K562 (cell line): ENCODE data around the gene HLF. TPM values are rescaled to one million over a fixed set of nuclear protein-coding genes. Genes with fewer than 3 reads are reported as not detected.

Source experiments
- ARHGAP35 ChIP-seq: fragments of 450-650 bp; IDR thresholded peaks from 2 replicates; pipeline ENCODE4 v1.6.1; 2018; ENCODE audit not compliant: partially characterized antibody
- CLOCK ChIP-seq: fragments of 250-450 bp; sonication (Bioruptor Pico); IDR thresholded peaks from 2 replicates; pipeline ENCODE4 v1.4.0; 2020; ENCODE audit warnings: mild to moderate bottlenecking, moderate library complexity, borderline replicate concordance
- DDX20 ChIP-seq: fragments of 450-650 bp; IDR thresholded peaks from 2 replicates; pipeline ENCODE4 v1.6.1; 2016; ENCODE audit warnings: missing genetic modification characterization, low read depth, mild to moderate bottlenecking, missing compliant biosample characterization, moderate library complexity
- MCM5 ChIP-seq: fragments of 450-650 bp; IDR thresholded peaks from 2 replicates; pipeline ENCODE4 v1.6.1; 2016; ENCODE audit warnings: low read depth
- MEF2D ChIP-seq: conservative IDR thresholded peaks from 2 replicates; pipeline ENCODE4 v1.6.1; 2016; ENCODE audit warnings: low read depth, missing genetic modification characterization, missing compliant biosample characterization
- SMARCA5 ChIP-seq: fragments of 450-650 bp; IDR thresholded peaks from 2 replicates; pipeline ENCODE4 v1.6.1; 2016
- ZBTB7A ChIP-seq: IDR thresholded peaks from 2 replicates; pipeline ENCODE4 v1.6.1; 2011; ENCODE audit warnings: low read depth, mild to moderate bottlenecking, low read length, moderate library complexity, borderline replicate concordance; ENCODE audit not compliant: control insufficient read depth
- ZNF707 ChIP-seq: fragments of 250-450 bp; sonication (Bioruptor Pico); conservative IDR thresholded peaks from 2 replicates; pipeline ENCODE4 v1.8.0; 2022; ENCODE audit warnings: inconsistent platforms, mild to moderate bottlenecking, moderate library complexity
- ZNF780A ChIP-seq: fragments of 250-450 bp; sonication (Bioruptor Pico); IDR thresholded peaks from 2 replicates; pipeline ENCODE4 v1.5.0; 2021; ENCODE audit warnings: mild to moderate bottlenecking
- polyA plus RNA-seq, 8 experiments: library from polyadenylated mRNA; depleted of rRNA in 4 of 8; stranded (reverse) in 5 of 8; unstranded in 3 of 8; fragments of >200 nt; fragmentation: Nextera tagmentation in 2 of 8; fragmentation: Illumina TruSeq in 1 of 8; extraction: Ambion mirVana in 2 of 8; extraction: Trizol in 1 of 8; gene quantifications; 2 replicates each; pipeline versions ENCODE4 v1.2.1 to v1.2.3, GENCODE V29; 2011 to 2014; ENCODE audit warnings: inconsistent platforms in 1 of 8, missing spikeins in 1 of 8
- total RNA-seq, 7 experiments: library from RNA; depleted of rRNA in 6 of 7; stranded (reverse); fragments of >200 nt in 6 of 7; fragmentation: Illumina TruSeq in 2 of 7; extraction: Trizol in 2 of 7; gene quantifications; 2 replicates each; pipeline versions ENCODE4 v1.2.1 to v1.2.3, GENCODE V29; 2011 to 2021; ENCODE audit warnings: low replicate concordance in 1 of 7

The HLF gene
- total and polyA plus RNA-seq, 9 of the 15 experiments (the other 6 are each of a cell fraction or from before 2014, with no cell fraction given): 0.03 to 0.24 (median 0.09) TPM

DNA sequence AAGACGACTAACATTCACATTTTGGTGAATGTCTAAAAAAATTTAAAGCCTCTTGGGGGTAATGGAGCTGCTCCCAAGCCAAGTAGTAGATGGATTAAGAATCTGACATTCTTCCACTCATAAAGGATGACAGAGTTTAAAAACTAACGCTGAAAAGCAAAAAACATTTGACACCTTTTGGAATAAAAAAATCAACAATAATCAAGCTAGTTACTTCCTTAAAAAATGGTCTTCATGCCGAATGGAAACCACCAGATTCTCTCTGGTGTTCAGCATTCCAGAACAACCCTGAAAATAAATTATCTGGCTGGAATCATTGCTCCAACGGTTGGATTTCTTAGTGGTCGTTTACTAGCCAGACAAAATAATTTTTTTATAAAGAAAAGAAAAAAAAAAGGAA is 18.0 kb downstream of the HLF start (continued):
- TF ChIP-seq SMARCA5 (no peak), ZNF707 (CRISPR knock-in tag) (no peak), MEF2D (no peak), ZBTB7A (no peak), ARHGAP35 (no peak), MCM5 (no peak), DDX20 (tag) (no peak), ZNF780A (CRISPR knock-in tag) (no peak), CLOCK (CRISPR knock-in tag) (no peak)
